ENCODE measurements around the gene KCNAB2.

Gene KCNAB2

DNA sequence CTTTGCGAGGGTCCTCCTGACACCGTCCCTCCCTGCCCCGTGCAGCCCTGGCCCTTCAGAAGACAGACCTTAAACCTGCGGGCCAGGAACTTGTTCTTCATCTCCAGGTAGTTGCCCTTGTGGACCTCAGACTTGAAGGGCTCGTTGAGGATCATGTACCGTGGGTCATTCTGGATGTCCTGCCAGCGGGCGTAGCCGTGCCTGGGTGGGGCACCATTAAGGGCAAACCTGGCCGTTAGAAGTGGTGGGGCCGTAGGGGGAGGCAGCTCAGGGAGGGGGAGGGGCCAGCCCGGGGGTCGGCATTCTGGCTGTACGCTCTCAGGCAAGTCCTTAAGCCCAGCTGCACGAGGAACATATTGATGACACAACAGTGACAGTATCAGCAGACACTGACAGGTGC is 64.6 kb downstream of the KCNAB2 start:
- Mint-ChIP-seq H3K4me1 (peaks cover 13% of the 10 kb centered on the region), H3K4me3 (no peak overlapping the region), H3K9me3 (peaks cover 6% of the 10 kb centered on the region), H3K36me3 (peaks cover 8% of the 10 kb centered on the region), H3K27me3 (peaks cover 20% of the 10 kb centered on the region), H3K27ac (no peak overlapping the region)
- DNase-seq (ENCODE audit: low spot score in 2 of 2) = no peak
- no peak for ATAC-seq (ENCODE audit: low read depth)

- ATAC-seq (ENCODE audit: low read depth) = no peak
- peaks cover 9% of the 10 kb centered on the region for H3K9me3 Mint-ChIP-seq
- H3K27me3 Mint-ChIP-seq = peaks cover 20% of the 10 kb centered on the region
- H3K36me3 Mint-ChIP-seq = peaks cover 8% of the 10 kb centered on the region
- no peak overlapping the region for H3K27ac Mint-ChIP-seq
- H3K4me3 Mint-ChIP-seq = no peak overlapping the region
- no peak for DNase-seq (ENCODE audit: low spot score in 2 of 2)
- H3K4me1 Mint-ChIP-seq = peaks cover 13% of the 10 kb centered on the region
Measured at GRCh38 chr1:6111571-6111970, 65.9 kb downstream of the KCNAB2 start.

GRCh38 chr1:6111991-6112689 is 66.5 kb downstream of the KCNAB2 start:
- no peak for ATAC-seq (ENCODE audit: low read depth)
- H3K9me3 Mint-ChIP-seq = peaks cover 13% of the 10 kb centered on the region
- H3K36me3 Mint-ChIP-seq = peaks cover 7% of the 10 kb centered on the region

DNA sequence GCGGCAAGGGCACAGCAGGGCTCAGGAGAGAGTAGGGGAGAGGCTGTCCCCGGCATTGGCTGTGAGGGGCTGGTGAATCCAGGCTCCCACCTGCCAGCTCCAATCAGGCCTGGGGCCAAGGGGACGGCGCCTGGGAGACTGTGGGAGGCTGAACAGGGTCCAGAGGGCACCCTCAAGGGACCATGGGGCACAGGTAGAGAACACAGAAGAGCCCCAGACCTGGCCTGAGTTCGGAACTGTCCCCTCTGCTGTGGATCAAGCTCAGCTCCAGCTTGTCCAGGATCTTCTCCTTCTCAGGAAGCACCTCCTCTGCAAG is 67.0 kb downstream of the KCNAB2 start:
- ATAC-seq (ENCODE audit: low read depth) (no peak), DNase-seq (ENCODE audit: low spot score in 2 of 2) (no peak)
- Mint-ChIP-seq H3K27ac (no peak overlapping the region), H3K36me3 (peaks cover 4% of the 10 kb centered on the region), H3K4me3 (no peak overlapping the region), H3K4me1 (peaks cover 8% of the 10 kb centered on the region), H3K27me3 (peaks cover 13% of the 10 kb centered on the region), H3K9me3 (peaks cover 9% of the 10 kb centered on the region)

More at GRCh38 chr1:6111991-6112689, 66.5 kb downstream of the KCNAB2 start:
- peaks cover 18% of the 10 kb centered on the region for H3K27me3 Mint-ChIP-seq
- H3K4me3 Mint-ChIP-seq = no peak overlapping the region
- H3K4me1 Mint-ChIP-seq = peaks cover 13% of the 10 kb centered on the region
- DNase-seq (ENCODE audit: low spot score in 2 of 2) = no peak
- no peak overlapping the region for H3K27ac Mint-ChIP-seq

- Mint-ChIP-seq H3K27ac (no peak overlapping the region), H3K36me3 (peaks cover 4% of the 10 kb centered on the region), H3K4me1 (peaks cover 6% of the 10 kb centered on the region), H3K27me3 (peaks cover 8% of the 10 kb centered on the region), H3K4me3 (no peak overlapping the region), H3K9me3 (peaks cover 11% of the 10 kb centered on the region)
- no peak for ATAC-seq (ENCODE audit: low read depth)
- DNase-seq (ENCODE audit: low spot score in 2 of 2) = no peak
Measured at GRCh38 chr1:6113116-6113515, 67.4 kb downstream of the KCNAB2 start.

DNA sequence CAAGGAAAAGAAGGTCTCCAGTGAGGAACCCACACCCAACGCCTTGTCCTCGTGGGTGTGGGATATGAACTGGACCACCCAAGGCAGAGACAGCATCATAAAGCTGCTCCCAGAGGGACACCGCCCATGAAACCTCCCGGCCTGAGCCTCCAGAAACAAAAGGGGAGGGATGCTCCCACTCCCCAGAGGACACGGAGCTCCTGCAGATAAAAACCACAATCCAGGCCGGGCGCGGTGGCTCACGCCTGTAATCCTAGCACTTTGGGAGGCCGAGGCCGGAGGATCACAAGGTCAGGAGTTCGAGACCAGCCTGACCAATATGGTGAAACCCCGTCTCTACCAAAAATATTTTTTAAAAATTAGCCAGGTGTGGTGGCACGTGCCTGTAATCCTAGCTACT is 68.1 kb downstream of the KCNAB2 start:
- peaks cover 3% of the 10 kb centered on the region for H3K27me3 Mint-ChIP-seq
- H3K36me3 Mint-ChIP-seq = no peaks in the 10 kb centered on the region
- H3K4me1 Mint-ChIP-seq = no peaks in the 10 kb centered on the region
- peaks cover 12% of the 10 kb centered on the region for H3K9me3 Mint-ChIP-seq
- no peak for DNase-seq (ENCODE audit: low spot score in 2 of 2)
- no peak for ATAC-seq (ENCODE audit: low read depth)
- H3K27ac Mint-ChIP-seq = no peak overlapping the region
- H3K4me3 Mint-ChIP-seq = no peak overlapping the region

- H3K27ac Mint-ChIP-seq = no peak overlapping the region
- no peaks in the 10 kb centered on the region for H3K4me1 Mint-ChIP-seq
- no peak for DNase-seq (ENCODE audit: low spot score in 2 of 2)
- H3K36me3 Mint-ChIP-seq = no peaks in the 10 kb centered on the region
- ATAC-seq (ENCODE audit: low read depth) = no peak
- H3K9me3 Mint-ChIP-seq = peaks cover 12% of the 10 kb centered on the region
- peaks cover 3% of the 10 kb centered on the region for H3K27me3 Mint-ChIP-seq
- H3K4me3 Mint-ChIP-seq = no peak overlapping the region
Measured at GRCh38 chr1:6116137-6116536, 70.4 kb downstream of the KCNAB2 start.

DNA sequence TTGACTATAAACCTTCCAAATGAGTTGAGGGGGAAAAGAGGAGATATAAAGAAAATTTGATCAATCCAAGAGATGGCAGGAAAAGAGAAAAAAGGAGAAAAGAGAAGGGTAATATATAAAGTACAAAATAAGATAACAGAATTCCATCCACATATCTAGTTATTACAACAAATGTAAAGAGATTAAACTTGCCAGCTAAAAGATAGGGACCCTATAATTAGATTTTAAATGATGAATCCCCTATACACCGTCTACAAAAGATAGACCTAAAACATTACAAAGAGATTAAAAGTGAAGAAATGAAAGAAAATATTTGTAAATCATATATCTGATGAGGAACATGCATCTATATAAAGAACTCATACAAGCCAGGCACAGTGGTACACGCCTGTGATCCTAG is 71.4 kb downstream of the KCNAB2 start:
- ATAC-seq (ENCODE audit: low read depth) = no peak

DNA sequence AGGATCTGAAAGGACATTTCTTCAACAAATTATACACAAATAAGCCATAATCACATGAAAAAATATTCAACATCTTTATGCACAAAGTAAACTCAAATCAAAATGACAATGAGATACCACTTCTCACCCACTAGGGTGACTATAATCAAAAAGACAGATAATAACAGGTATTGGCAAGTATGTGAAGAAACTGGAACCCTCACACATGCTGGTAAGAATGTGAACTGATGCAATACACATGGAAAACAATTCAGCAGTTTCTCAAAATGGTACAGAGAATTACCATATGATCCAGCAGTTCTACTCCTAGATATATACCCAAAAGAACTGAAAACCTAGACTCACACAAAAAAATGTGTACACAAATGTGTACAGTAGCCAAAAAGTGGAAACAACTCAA is 71.9 kb downstream of the KCNAB2 start:
- Mint-ChIP-seq H3K9me3 (peaks cover 12% of the 10 kb centered on the region), H3K4me3 (no peak overlapping the region), H3K27ac (no peak overlapping the region), H3K36me3 (no peaks in the 10 kb centered on the region), H3K27me3 (peaks cover 1% of the 10 kb centered on the region), H3K4me1 (no peaks in the 10 kb centered on the region)
- DNase-seq (ENCODE audit: low spot score in 2 of 2) (no peak), ATAC-seq (ENCODE audit: low read depth) (no peak)

More for the DNA sequence above, 71.4 kb downstream of the KCNAB2 start:
- Mint-ChIP-seq H3K27me3 (peaks cover 2% of the 10 kb centered on the region), H3K4me1 (no peaks in the 10 kb centered on the region), H3K36me3 (no peaks in the 10 kb centered on the region), H3K27ac (no peak overlapping the region), H3K9me3 (peaks cover 12% of the 10 kb centered on the region), H3K4me3 (no peak overlapping the region)
- DNase-seq (ENCODE audit: low spot score in 2 of 2) = no peak

- no peak for DNase-seq (ENCODE audit: low spot score in 2 of 2)
- no peak for ATAC-seq (ENCODE audit: low read depth)
- Mint-ChIP-seq H3K4me3 (no peak overlapping the region), H3K4me1 (no peaks in the 10 kb centered on the region), H3K27me3 (peaks cover 1% of the 10 kb centered on the region), H3K27ac (no peak overlapping the region), H3K9me3 (peaks cover 12% of the 10 kb centered on the region), H3K36me3 (no peaks in the 10 kb centered on the region)
Measured at GRCh38 chr1:6118415-6118814, 72.7 kb downstream of the KCNAB2 start.

GRCh38 chr1:6121021-6121421 is 75.3 kb downstream of the KCNAB2 start:
- Mint-ChIP-seq H3K4me1 (no peaks in the 10 kb centered on the region), H3K27me3 (peaks cover 9% of the 10 kb centered on the region), H3K27ac (no peak overlapping the region), H3K9me3 (peaks cover 12% of the 10 kb centered on the region), H3K36me3 (no peaks in the 10 kb centered on the region), H3K4me3 (no peak overlapping the region)
- DNase-seq (ENCODE audit: low spot score in 2 of 2) (no peak), ATAC-seq (ENCODE audit: low read depth) (no peak)

GRCh38 chr1:6121651-6122370 is 76.1 kb downstream of the KCNAB2 start:
- peaks cover 14% of the 10 kb centered on the region for H3K27me3 Mint-ChIP-seq
- no peaks in the 10 kb centered on the region for H3K36me3 Mint-ChIP-seq
- no peak overlapping the region for H3K4me3 Mint-ChIP-seq
- DNase-seq (ENCODE audit: low spot score in 2 of 2) (no peak), ATAC-seq (ENCODE audit: low read depth) (no peak)
- H3K9me3 Mint-ChIP-seq = peaks cover 6% of the 10 kb centered on the region
- no peaks in the 10 kb centered on the region for H3K4me1 Mint-ChIP-seq
- no peak overlapping the region for H3K27ac Mint-ChIP-seq

DNA sequence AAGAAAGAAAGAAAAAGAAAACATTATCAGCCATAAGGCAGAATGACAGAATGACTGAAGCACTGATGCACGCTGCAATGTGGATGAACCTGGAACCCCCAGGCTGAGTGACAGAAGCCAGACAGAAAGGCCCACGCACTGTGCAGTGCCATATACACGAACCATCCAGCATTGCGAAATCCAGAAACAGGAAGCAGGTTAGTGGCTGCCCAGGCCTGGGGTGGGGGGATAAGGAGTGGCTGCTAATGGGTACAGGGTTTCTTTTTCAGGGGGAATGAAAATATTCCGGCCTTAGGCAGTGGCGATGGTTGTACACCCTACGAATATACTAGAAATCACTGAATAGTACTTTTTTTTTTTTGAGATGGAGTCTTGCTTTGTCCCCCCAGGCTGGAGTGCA is 77.4 kb downstream of the KCNAB2 start:
- peaks cover 15% of the 10 kb centered on the region for H3K27me3 Mint-ChIP-seq
- no peak overlapping the region for H3K27ac Mint-ChIP-seq
- no peaks in the 10 kb centered on the region for H3K36me3 Mint-ChIP-seq
- H3K4me1 Mint-ChIP-seq = no peaks in the 10 kb centered on the region
- DNase-seq (ENCODE audit: low spot score in 2 of 2) (no peak), ATAC-seq (ENCODE audit: low read depth) (no peak)
- H3K9me3 Mint-ChIP-seq = peaks cover 2% of the 10 kb centered on the region
- no peak overlapping the region for H3K4me3 Mint-ChIP-seq

GRCh38 chr1:6123816-6124215 is 78.1 kb downstream of the KCNAB2 start:
- no peaks in the 10 kb centered on the region for H3K36me3 Mint-ChIP-seq
- ATAC-seq (ENCODE audit: low read depth) = no peak
- no peak overlapping the region for H3K27ac Mint-ChIP-seq
- H3K4me1 Mint-ChIP-seq = peaks cover under 1% of the 10 kb centered on the region
- no peak overlapping the region for H3K4me3 Mint-ChIP-seq
- no peak for DNase-seq (ENCODE audit: low spot score in 2 of 2)
- peaks cover 14% of the 10 kb centered on the region for H3K27me3 Mint-ChIP-seq
- H3K9me3 Mint-ChIP-seq = no peaks in the 10 kb centered on the region

GRCh38 chr1:6124341-6124740 is 78.7 kb downstream of the KCNAB2 start:
- H3K9me3 Mint-ChIP-seq = no peaks in the 10 kb centered on the region
- ATAC-seq (ENCODE audit: low read depth) (no peak), DNase-seq (ENCODE audit: low spot score in 2 of 2) (no peak)
- no peaks in the 10 kb centered on the region for H3K36me3 Mint-ChIP-seq
- no peak overlapping the region for H3K27ac Mint-ChIP-seq
- H3K27me3 Mint-ChIP-seq = peaks cover 14% of the 10 kb centered on the region
- no peak overlapping the region for H3K4me3 Mint-ChIP-seq
- peaks cover 2% of the 10 kb centered on the region for H3K4me1 Mint-ChIP-seq
